ENCODE results near the gene PRKAR1B.

PRKAR1B gene

DNA sequence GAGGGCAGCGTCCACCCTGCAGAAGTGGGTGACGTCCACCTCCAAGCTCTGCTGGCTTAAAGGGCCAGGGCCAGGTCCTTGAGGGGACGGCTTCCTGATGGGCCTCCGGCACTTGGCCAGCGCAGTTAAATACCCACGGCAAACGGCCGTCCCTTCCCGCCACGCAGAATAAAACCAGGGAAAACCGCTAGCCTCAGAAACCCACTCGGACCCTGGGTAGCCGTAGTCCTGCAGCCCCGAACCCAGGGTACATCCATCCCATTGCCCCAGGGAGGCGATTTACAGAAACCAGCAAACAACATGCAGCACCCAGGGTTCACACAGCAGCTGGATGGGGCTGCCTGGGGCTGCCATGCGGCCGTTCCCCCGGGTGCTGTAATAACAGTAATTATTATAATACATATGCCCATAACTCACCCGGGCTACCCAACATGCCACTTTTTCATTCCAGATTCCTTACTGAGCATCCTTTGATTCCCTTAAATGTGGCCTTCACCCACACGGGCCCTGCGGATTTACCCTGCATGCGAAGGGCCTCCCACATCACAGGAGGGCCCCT, 126.0 kb downstream of the PRKAR1B start:
- DNase-seq: no peak

DNA sequence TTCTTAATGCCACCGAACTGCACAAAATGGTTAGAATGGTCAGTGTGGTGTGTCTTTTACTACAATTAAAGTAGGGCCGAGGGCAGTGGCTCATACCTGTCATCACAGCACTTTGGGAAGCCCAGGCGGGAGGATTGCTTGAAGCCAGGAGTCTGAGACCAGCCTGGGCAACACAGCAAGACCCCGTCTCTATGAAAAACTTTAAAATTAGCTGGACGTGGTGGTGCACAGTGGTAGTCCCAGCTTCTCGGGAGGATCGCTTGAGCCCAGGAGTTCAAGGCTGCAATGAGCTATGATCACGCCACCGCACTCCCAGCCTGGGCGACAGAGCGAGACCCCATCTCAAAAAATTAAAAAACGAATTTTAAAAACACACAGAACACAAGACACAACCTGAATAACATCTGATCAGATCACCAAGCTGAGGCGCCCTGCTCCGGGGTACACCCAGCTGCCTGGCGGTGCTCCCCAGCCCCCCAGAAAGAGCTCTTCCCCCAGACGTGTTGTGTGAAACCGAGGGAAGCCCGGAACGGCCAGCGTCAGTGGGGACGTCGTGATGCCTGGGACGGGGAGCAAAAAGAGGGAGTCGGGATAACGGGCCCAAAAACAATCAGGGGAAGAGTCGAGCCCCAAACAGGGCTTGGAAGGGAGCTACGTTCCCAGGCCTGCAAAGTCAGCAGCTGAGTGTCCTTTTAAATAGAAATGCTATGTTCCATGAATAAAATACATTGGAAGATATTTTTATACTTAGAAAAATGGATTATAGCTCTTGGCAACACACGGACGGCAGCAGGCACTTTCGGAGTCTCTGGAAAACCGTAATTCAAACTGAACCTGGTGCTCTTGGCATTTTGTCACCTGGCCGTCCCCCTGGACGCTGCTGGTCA, 126.7 kb downstream of the PRKAR1B start:
- no peak for DNase-seq

DNA sequence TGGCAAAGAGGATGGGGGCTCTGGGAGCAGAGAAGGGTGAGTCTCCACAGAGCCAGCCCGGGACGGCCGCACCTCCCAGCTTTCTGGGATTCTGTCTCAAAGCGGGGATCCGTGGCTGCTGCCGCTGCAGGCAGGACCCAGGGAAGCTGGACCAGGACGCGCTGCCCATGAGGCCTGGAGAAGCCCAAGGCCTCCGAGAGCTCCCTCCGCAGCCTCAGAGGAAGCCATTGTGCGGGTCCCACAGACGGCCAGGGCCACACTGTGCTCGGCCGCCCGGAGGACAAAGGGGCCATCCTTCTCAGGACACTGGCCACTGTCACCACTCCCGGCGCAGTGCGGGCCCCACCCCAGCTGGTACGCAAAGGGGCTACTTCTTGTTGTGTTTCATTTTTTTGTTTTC, 128.2 kb downstream of the PRKAR1B start:
- DNase-seq: no peak

DNA sequence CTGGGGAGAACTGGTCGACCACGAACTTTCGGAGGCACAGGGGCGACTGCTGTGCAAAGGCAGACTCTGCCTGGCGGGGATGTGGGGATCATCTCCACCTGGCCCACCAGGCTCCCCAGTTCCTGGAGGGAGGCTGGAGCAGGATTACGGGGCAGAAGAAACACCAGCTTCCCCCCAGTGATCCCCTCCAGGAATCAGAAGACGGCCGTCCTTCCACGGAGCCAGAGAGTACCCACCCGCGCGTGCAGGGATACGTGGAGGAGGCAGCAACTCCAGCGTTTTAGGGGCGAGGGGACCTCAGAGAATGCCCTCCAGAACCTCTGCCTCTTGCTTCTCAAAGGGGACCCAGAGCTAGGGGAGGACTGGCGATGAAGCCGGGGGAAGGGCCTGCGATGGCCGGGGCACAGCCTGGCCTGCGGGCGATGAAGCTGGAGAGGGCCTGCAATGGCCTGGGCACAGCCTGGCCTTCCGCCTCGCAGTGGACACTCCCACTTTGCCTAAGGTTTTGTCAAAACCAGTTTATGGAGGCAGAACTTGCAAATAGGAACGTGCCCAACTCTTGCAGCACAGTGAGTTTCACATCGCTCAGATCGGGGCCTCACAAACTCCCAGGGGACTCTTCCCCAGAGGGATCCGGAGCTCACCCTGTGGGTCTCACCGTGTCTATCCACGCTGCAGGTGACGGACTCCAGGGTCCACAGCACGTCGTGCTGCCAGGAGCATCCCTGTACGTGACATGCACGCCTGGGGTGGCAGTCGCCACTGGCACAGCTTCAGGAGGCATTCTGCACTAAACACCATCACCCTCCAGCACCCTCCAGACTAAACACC, 129.5 kb downstream of the PRKAR1B start:
- no peak for DNase-seq

DNA sequence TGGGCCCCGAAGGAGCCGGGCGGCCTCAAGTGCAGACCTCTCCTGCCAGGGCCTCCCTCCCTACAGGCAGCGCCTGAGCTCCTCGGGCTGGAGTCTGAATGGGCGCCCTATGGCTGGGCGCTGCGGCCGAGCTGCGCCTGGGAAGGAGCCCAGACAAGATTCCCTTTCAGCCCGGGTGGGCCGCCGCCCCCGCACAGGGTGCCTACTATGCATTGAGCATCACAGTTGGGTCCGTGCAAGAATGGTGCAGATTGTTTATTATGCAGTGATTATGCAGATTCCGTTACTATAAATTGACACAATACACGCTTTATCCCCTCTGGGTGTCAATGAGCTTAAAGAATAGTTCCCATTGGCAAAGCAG, 130.3 kb downstream of the PRKAR1B start:
- no peak for DNase-seq

DNA sequence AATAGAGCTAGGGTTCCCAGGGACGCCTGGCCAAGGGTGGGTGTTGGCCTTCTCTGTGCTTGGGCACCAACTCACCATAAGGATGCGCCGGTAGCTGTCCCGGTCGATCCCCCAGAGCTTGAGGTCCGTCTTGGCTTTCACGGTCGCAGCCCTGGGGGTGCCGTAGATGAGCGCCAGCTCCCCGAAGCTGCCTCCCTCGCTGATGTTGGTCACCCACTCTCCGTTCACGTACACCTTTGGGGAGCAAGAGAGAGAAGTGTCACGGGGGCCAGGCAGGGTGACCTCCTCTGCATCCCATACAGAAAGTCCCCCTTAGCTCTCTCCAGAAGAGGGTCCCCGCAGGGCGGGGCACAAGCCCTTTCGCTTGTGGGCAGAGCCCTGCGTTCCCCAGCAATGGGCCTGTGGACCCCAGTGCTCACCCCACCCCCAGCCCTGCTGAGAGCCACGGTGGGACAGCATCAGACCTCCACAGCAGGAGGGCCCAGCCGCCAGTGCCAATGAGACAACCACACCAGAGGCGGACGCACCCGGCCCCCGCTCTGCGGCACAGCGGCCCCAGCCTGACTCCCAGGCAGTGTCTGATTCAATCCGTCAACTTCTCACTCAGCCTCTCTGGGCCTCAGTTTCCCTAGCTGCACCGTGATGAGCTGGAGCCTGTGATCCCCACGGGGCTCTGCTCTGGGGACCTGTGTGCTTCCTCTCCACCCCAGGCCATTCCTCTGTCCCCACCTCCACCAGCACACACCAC, 130.8 kb downstream of the PRKAR1B start:
- DNase-seq: no peak

DNA sequence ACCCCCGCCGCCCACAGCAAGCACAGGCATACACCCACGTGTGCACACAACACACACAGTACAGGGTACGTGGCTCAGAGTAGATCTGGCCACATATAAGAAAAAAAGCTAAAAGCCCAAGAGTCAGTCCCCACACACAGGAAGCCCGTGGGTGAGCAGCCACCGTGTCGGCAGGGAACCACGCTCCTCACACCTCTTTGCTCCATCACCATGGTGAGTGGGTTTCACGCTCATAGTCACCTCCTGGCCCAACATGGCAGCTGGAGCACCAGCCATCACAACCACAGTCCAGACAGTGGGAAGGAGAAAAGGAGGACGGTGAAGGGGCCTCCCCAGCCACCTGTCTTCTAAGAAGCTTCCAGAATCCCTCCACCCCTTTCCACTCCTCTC, 131.5 kb downstream of the PRKAR1B start:
- no peak for DNase-seq

DNA sequence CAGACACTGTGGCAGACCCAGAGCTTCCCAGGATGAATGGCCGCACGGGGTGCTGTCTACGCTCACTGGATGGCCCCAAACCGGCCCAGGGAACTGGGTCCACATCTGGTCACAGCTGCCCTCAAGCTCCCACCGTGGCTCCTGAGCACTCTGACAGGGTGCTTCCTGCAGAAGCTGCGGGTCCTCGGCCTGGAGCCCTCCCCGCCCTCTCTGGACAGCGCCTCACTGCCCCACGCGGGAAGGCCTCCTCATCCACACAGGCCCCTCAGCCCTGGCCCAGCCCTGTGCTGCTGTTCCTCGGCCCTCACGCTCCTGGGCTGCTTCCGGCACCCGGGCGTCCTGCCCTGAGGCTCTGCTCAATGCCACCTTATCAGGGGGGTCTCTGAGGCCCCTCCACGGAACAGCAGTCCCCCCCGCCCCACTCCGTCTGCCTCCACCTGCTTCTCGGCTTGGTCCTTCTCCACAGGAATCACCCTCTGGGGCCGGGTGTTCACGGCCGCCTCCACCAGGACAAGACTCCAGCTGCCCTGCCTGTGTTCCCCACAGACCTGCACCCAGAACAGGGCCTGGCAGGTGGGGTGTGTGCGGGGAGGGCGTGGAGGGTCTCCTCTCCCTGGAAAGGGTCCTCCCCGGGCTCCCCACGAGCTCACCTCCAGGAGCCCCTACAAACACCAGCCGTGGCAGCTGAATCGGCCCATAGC, 132.0 kb downstream of the PRKAR1B start:
- DNase-seq: no peak

DNA sequence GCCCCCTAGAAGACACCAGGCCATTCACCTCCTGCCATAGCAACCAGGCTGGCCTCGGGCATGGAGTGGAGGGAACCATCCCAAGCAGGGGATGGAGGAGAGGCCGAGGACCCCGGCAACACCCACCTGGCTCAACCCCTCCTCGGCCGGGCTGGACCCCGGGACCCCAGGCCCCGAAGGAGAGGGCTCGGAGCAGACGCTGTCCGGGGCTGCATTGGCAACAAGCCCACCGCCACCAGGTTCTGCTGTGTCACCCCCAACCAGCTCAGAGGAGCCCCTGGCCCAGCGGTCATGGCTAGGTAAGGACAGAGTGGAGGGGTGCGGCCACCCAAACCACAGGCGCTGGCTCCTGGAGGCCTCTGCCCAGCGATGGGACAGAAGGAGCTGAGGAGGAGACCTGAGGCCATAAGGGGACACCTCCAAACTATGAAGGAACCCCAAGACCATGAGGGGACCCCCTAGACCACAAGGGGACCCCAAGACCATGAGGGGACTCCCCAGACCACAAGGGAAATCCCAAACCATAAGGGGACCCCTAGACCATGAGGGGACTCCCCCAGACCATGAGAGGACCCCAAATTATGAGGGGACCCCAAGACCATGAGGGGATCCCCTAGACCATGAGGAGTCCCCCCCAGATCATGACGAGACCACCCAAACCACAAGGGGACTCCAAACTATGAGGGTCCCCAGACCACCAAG, 132.7 kb downstream of the PRKAR1B start:
- DNase-seq: no peak

DNA sequence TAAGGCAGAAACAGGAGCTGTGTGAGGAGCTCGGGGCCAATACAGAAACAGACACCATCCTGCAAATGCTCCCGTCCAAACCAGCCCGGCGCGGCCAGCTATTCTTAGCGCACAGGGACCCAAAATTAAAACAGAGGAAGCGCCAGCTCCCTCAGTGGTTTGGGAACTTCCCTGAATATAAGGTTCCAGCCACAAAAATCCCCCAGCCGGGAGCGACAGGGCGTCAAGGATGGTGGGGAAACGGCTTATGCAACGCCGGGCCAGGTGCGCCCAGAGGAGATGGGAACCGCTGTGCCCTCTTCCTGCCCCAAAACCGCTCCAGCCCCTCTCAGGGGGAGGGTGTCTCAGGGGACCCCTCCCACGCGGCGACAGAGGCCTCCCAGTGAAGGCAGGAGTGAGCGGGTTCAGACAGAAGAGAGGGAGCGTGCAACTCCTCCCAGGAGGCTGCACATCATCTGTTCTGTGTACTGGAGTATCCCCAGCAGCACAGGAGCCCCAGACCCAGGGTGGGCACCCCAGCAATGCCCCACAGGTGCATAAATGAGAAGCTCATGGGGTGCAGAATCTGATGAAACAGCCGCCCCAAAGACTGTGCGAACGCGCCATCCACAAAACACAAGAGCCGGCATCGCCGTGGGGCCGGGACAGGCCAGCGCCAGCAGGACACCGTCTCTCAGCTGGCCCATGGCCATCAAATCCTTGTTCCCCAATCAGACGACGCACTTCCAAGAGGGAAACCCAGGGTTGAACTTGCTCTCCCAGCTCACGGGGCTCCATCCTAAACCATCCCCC, 133.6 kb downstream of the PRKAR1B start:
- DNase-seq: no peak

DNA sequence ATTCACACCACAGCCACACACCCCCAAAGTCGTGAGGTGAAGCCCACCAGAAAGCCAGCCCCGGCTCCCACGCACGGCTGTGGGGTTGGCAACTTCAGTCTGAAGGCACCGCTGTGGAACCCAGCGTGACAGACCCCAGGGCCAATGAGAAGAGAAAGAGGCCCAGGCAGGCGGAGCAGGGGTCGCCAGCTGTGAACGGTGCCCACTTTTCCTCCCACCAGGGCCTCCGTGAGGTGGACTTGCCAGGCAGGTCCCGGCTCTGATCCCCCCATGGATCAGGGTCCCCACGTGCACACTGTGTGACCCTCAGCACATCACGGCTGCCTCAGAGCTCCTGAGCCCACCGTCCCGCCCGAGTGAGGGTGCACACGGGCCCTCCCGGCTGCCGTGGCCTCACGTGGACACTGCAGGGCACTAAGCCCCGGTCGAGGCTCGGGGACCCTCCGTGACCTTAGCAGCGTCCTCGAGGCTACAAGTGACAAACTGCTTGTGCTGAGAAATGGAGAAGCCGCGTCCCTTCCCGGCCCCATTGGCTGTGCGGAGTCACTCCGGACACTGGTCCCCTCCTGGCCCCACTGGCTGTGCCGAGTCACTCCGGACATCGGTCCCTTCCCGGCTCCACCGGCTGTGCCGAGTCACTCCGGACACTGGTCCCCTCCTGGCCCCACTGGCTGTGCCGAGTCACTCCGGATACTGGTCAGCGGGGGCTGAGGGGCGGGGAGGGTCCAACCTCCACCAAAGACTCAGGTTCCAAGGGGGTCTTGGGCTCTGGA, 135.0 kb downstream of the PRKAR1B start:
- no peak for DNase-seq

DNA sequence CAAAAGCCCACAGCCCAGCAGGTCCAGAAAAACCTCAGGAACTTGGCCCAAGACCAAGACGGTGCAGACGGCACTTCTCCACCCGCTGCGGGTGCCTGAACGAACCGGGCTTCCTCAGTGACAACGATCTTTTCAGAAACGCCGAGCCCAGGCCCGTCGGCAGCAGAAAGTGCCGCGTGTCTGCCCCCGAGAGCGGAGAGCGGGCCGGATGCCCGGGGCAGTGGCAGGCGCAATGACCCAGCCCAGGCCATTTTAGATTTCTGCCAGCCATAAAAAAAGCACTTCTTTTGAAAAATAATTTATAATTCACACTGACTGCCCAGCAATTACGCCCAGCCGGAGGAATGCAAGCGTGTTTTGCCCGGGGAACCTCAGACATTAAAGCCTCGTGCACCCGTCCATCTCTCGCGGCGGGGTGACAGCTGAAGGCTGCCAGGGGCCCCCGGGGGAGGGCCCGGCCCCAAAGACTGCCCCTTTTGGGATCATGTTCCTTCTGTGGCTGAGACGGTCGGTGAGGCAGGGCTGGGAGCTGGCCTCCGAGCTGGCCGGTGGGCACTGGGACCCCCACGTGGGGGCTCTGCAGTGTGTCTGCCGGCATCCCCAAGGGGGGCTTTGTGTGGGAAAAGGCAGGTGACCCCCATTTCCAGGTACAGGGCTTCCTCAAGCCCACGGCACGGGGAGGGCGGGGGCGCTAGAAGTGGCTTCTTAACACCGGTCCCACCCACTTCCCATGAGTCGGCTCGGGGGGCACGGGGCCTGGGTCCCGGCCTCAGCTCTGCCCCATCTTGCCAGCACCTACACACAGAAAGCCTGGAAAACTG, 136.1 kb downstream of the PRKAR1B start:
- DNase-seq: no peak

DNA sequence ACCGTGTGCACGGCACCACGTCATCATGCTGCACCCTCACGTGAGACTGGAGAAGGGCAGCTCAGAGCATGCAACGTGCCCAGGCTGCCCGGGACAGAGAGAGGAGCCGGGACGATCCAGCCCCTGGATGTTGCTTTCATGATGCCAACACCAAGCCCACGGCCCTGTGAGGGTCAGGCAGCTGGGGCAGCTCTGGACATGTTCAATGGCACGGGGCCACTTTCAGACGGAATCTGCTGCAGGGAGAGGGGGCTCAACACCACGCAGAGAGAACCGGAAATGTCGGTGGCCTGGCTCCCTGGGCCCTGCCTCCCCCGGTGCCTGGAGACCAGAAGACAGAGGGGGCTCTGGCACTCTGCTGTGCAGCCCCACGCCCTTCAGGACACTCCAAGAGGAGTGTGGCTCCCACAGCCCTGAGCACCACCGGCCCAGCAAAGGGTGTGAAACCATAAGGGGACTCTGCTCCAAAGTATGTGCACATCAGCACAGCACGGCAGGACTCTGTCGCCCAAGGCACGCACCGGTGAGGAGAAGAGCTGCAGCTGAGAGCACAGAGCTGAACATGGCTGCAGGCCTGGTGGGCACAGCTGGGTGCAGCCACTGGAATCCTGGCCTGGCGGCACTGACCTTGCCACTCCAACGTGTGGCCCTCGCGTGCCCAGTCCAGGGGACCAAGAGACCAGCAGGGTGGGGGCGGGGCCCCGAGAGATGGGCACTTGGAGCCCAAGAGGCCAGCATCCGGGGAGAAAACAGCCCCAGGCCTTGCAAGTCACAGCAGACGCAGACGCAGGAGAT, 137.1 kb downstream of the PRKAR1B start:
- no peak for DNase-seq

DNA sequence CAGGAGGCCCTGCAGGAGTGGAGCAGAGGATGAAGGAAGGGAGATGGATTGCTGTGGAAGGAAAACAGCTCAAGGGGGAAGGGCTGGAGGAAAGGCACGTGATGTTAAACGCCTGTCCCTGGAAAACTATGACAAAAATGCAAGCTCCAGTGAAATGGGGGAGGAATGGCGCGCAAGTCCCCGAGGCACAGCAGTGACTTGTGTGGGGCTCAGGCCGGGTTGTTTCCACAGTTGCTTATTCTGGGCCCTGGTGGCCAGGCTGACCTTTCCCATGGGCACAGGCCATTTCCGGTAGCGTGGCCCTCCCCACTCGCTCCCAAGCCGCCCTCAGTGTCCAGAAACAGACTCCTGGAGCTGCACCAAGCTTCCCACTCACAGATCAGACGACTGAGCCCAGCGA, 139.3 kb downstream of the PRKAR1B start:
- no peak for DNase-seq

DNA sequence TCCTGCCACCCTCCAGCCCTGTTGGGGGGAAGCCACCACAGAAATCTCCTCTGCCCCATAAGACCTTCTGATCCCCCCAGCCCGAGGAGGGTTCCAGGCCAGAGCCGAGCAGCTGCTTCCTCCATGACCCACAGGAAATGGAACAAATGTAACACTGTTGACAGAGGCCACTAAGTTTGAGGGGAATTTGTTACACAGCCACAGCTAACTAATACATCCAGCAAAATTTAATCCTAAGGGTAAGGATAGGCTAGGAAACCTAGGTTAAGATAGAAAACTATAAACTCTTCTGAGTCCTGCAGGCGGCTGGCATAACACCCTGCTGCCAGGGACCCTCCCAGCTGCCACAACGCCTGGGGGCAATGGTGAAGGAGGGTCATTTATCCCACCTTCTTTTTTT, 140.6 kb downstream of the PRKAR1B start:
- no peak for DNase-seq

DNA sequence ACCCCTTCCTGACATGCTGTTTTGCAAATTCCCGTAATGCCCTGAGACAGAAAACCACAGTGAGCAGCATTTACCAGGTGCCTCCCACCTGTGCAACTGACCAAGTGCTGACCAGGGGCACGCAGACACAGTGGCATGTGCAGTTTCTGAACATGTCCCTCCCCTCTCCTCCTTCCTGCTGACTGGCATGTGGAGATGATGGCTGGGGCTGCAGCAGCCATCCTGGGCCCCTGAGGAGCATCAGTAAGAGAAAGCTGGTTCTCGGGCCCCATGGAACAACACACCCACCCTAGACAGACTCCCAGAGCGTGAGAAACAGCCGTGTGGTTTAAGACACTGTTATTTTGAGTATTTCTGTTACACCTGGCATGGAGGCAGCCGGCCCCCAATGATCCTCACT, 141.2 kb downstream of the PRKAR1B start:
- DNase-seq: no peak

DNA sequence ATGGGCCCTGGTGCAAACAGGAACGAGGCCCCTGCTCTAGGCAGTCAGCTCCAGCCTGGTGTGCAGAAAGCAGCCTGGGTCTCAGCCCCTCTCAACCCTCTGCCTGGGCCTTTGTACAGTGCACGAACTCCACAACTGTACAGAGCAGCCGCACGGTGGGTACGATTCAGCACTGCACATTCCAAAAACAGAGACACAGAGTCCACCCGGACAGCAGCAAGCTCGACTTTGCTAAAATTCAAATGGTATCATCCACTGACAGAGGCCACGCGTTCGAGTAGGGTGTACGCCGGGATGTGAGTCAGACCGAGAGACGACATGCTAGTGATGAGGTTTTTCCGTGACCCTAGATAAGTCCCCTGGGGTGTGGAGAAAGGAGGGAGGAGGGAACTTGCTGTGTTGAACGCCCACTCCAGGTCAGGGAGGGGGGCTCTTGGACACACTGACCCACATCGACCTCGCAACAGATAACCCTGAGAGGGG, 141.8 kb downstream of the PRKAR1B start:
- DNase-seq: no peak

DNA sequence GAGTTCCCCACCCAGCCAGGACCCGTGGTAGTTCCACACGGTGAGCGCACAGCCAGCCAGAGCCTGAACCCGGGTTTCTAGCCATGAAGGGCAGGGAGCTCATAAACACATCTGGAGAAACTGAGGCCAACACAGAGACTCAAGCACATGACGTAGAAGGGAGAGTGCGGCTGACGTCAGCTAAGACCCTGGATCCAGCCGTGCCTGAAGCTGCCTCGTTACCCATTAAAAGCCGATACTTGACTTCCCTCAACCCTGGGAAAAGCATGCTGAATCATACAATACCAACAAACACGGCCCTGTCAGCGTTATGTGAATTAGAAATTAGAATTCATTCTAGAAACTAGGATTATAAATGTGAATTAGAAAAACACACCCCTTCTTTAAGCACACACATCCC, 142.3 kb downstream of the PRKAR1B start:
- no peak for DNase-seq
